ENCODE measurements around the gene SLC13A2. TPM values are rescaled to one million over a fixed set of nuclear protein-coding genes. Genes with fewer than 3 reads are reported as not detected.
A peak's percentile ranks its signal among the peaks of the same experiment; 100 is the strongest.

SLC13A2 gene
- total and polyA plus RNA-seq, 2 of the 4 experiments (the other 2 are of a cell fraction) = not detected

DNA sequence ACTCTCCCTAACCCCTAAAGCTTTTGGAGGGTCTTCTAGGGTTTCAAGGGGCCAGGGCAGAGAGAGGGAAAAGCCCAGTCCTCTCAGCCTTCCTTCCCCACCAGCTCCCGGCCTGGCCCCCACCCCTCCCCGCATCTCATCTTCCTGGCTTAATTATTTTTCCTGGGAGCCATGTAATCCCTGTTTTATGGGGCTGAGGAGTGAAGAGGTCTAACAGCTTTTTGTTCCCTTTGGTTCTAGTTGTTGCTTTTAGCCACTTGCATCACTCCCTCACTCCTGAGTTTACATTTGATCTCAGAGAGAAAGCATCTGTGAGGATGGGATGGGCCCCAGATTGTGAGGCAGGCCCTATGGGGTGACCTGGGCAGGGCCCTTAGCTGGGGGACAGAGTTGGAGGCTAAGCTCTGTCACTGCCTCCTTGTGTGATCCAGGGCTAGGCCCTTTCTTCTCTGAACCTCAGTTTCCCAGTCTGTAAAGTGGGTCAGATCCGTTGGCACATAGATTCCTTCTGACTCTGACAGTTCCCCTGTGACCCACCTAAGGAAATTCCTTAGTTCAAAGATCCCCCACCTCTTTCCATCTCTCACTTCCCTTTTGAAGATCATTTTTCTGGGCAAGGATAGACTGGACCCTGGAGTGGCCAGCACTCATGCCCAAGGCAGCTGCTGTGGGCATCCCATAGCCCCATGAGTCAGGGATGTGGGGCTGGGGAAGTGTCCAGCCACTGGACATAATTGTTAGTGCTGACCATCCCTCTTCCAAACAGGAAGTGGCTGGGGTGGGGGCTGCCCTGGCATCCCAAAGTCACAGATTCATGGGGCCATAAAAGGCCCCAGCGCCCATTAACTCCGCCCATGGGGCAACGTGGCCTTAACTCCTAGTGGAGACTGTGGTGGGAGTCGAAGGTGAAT, 58.9 kb downstream of the SLC13A2 start:
- Histone ChIP-seq H4K91ac (ENCODE audit: insufficient read depth, low read depth, low read length) (no peak overlapping the region), H4K20me1 (ENCODE audit: insufficient read depth, low read length) (no peaks in the 10 kb centered on the region), H2AFZ (replicated peaks; ENCODE audit: low read length, poor library complexity) (no peak overlapping the region), H3K9me1 (ENCODE audit: insufficient read depth, low read length) (peaks cover 8% of the 10 kb centered on the region), H3K23ac (ENCODE audit: low read depth, low read length) (no peak overlapping the region), H3K79me1 (ENCODE audit: low read depth in 1 of 2, low read length in 2 of 2) (no peaks in the 10 kb centered on the region), H3K27me3 (ENCODE audit: control insufficient read depth, insufficient read depth, low read length) (peaks cover 27% of the 10 kb centered on the region), H3K56ac (ENCODE audit: extremely low read depth, insufficient read depth, low read length) (no peak overlapping the region), H3K36me3 (ENCODE audit: control insufficient read depth, insufficient read depth, low read length) (no peaks in the 10 kb centered on the region), H4K8ac (ENCODE audit: low read depth in 2 of 2, low read length in 2 of 2) (no peak overlapping the region), H3K4ac (ENCODE audit: low read depth, low read length) (no peak overlapping the region), H3K4me3 (ENCODE audit: insufficient read depth, low read depth, low read length) (no peak overlapping the region), H3K9ac (ENCODE audit: low read depth, low read length) (no peak overlapping the region), H4K5ac (ENCODE audit: low read depth, low read length) (no peak overlapping the region), H2BK15ac (ENCODE audit: low read depth, low read length) (no peak overlapping the region; the same call in 2 of the 3 replicates), H3K14ac (replicated peaks; ENCODE audit: low read depth, low read length) (no peak overlapping the region; the same call in 1 of the 2 replicates), H2AK5ac (ENCODE audit: low read depth, low read length) (no peak overlapping the region), H2BK5ac (ENCODE audit: low read depth, low read length, poor library complexity, severe bottlenecking) (no peak overlapping the region), H2BK120ac (ENCODE audit: low read depth, low read length) (no peak overlapping the region), H3K9me3 (ENCODE audit: control insufficient read depth, insufficient read depth, low read length) (no peaks in the 10 kb centered on the region), H2AK9ac (replicated peaks; ENCODE audit: low read depth, low read length, poor library complexity) (peak overlapping the region; percentile 28), H3K4me1 (ENCODE audit: control insufficient read depth, insufficient read depth, low read length) (peaks cover 15% of the 10 kb centered on the region), H3K4me2 (ENCODE audit: low read depth, low read length) (no peak overlapping the region), H2BK20ac (ENCODE audit: low read depth, low read length) (no peak overlapping the region), H3K18ac (ENCODE audit: low read depth, low read length) (no peak overlapping the region), H3K27ac (ENCODE audit: insufficient read depth, low read length) (no peak overlapping the region)
- dilution Hi-C loops (cut with HindIII; ENCODE audit: low sequenced_read_pairs, unreplicated experiment) = no loop called here
- CTCF ChIA-PET = no interaction called here
- POLR2A ChIA-PET (ENCODE audit: unreplicated experiment) = no interaction called here
- ATAC-seq (ENCODE audit: low read depth) (peak; percentile 61), DNase-seq (peak; percentile 21)
- TF ChIP-seq, protein P1, sequence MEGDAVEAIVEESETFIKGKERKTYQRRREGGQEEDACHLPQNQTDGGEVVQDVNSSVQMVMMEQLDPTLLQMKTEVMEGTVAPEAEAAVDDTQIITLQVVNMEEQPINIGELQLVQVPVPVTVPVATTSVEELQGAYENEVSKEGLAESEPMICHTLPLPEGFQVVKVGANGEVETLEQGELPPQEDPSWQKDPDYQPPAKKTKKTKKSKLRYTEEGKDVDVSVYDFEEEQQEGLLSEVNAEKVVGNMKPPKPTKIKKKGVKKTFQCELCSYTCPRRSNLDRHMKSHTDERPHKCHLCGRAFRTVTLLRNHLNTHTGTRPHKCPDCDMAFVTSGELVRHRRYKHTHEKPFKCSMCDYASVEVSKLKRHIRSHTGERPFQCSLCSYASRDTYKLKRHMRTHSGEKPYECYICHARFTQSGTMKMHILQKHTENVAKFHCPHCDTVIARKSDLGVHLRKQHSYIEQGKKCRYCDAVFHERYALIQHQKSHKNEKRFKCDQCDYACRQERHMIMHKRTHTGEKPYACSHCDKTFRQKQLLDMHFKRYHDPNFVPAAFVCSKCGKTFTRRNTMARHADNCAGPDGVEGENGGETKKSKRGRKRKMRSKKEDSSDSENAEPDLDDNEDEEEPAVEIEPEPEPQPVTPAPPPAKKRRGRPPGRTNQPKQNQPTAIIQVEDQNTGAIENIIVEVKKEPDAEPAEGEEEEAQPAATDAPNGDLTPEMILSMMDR (conservative IDR thresholded peaks at IDR 0.05; ENCODE audit: low read depth, low read length) = no peak
- 100% methylated on average over 1 of the region's 7 CpGs; no CpG with 5 or more reads in 1 of the 2 experiments for WGBS, 2 experiments (ENCODE audit: extremely low coverage in 2 of 2, insufficient read length in 1 of 2)
- in situ Hi-C loops (cut with MboI; ENCODE audit: low sequenced_read_pairs) = no loop called here
- intact Hi-C loops (cut with micrococcal nuclease) = no loop called here
- BruUV-seq (replicated peaks) = no TSS peak
